Inferior parietal cortex (tissue), 1 donor: ENCODE measurements around the gene COL25A1.

Experiments
- DNase-seq: peaks from one replicate; pipeline ENCODE4 v3.0.0-alpha.2; 2016; ENCODE audit errors: extremely low spot score

The COL25A1 gene

DNA sequence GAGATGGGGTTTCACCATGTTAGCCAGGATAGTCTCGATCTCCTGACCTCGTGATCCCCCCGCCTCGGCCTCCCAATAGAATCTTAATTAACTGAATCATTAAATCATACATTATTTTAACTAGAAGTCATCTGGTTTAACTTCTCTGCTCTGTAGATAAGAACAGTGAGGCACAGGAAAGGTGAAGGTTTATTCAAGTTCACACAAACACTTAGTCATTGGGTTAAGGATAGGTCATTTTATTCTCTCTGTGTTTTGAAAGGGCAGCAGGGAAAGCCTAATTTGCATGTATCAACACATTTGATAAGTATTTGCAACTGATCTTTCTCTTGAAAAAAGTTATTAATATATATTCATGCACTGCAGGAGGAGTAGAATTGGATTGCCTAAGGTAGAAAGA lies 538.5 kb downstream of the COL25A1 start:
- no peak for DNase-seq

DNA sequence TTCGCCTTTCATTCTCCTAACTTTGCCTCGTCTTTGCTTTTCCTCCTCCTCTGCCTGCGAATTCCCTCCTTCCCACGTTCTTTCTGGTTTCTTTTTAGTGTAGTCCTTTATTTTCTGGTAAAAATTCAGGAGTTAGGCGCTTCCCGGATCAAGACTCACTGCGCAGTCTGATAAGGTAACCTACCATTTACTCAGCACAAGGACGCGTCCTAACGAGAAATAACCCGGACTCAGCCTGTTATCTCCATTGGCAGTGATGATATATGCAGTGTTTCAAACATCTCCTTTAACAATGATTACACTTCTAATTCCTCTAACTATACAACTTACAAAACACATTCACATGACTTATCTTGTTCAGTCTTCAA lies 539.2 kb downstream of the COL25A1 start:
- DNase-seq, result no peak

DNA sequence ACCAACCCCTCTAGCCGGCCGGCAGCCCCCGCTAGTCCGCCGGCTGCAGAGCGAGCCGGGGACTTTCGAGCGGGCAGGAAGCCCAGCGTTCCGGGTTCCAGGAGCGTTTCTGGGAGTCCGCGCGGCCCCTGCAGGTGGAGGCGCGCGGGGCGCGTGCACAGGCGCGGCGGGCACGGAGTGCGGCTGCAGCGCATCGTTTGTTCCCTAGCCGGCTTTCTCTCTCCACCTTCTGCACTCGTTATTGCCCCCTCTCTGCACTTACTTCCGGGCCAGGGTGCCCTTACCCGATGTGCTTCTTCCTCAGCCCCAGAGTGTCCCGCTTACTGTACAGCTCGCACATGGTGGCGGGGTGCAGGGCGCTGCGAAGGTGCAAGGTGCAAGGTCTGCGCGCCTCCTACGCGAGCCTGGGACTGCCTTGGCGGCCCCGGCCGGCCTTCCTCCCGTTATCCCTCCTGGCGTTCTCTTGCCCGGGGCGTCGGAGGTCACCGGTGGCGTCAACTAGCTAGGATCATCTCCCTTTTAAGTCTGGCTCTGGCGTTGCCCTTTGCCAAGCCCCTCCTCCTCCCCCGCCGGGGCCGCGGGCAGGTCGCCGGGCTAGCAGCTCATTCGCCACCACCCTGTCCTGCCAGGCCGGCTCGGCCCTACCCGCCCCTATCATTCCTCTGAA lies 539.8 kb downstream of the COL25A1 start, which contains the start of gene ETNPPL:
Gene ETNPPL, minus strand, starts transcription at position 495 of the 667 bp plus-strand sequence. Its CDS starts 155 bp downstream, at position 340.
- DNase-seq, result no peak
